GM18868 (cell line): ENCODE measurements around the gene TMEM217.
"Not testable (repeated sequence)": the region's sequence is repeated elsewhere in the genome, so short reads cannot be mapped to it uniquely, and the experiment has no call there.

Experiments
- ATAC-seq: cut with Tn5 transposase; IDR thresholded peaks from one replicate; pipeline ENCODE4 v1.9.1; 2021; ENCODE audit warnings: mild to moderate bottlenecking, moderate library complexity; ENCODE audit not compliant: unreplicated experiment

TMEM217 gene

DNA sequence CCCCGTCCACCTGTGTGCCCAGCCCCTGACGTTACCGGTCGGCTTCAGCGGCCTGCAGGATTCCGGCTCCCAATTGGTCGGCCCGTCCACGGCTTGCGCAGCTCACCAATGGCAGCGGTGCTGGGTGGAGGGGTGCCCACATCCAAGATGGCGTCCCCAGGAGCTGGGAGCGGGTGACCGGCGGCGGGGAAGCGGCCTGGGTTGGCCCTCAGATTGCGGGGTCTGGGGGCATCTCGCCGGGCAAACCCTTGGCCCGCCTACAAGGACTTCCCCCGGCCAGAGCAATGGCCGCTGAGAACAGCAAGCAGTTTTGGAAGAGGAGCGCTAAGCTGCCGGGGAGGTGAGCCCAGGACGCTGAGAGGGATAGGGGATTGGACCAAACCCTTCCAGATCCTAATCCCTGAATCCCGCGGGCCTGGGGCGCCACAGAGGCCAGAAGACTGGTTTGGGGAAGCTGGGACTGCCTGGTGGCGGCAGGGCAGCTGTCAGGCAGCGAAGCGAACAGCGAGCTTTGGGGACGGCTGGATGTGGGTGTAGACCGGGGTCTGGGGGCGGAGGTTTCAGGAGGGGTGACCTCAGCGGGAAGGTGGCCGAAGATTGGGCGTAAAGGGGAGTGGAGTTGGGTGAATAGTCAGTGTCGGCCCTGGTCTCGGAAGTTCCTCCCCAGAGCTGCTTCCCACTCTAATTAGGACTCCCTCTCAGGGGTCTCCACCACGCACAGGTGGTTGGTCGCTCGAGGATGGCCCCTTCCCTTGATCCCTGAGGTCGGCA, at the start of gene TMEM217, which contains the start of gene TBC1D22B:
TMEM217 (minus strand) TSS at position 511 of the 771 bp plus-strand sequence. CDS start 39,114 bp downstream, outside the sequence.
TBC1D22B (plus strand) TSS at position 139 of the 771 bp plus-strand sequence; CDS start at position 285, 146 bp downstream.
- ATAC-seq = peak; percentile 96

DNA sequence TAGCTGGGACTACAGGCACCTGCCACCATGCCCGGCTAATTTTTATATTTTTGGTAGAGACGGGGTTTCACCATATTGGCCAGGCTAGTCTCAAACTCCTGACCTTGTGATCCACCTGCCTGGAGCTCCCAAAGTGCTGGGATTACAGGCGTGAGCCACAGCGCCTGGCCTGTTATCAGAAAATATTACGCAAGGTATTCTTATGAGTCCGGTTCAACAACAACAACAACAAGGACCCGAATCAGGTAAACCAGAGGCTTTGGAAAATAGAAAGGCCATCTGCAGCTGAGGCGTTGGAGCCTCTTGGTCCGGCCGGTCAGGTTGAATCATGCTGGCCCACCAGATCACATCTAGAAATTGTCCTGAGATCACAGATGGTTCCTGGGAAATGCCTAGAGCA, 49.5 kb upstream of the TMEM217 start:
- ATAC-seq = not testable (repeated sequence)

DNA sequence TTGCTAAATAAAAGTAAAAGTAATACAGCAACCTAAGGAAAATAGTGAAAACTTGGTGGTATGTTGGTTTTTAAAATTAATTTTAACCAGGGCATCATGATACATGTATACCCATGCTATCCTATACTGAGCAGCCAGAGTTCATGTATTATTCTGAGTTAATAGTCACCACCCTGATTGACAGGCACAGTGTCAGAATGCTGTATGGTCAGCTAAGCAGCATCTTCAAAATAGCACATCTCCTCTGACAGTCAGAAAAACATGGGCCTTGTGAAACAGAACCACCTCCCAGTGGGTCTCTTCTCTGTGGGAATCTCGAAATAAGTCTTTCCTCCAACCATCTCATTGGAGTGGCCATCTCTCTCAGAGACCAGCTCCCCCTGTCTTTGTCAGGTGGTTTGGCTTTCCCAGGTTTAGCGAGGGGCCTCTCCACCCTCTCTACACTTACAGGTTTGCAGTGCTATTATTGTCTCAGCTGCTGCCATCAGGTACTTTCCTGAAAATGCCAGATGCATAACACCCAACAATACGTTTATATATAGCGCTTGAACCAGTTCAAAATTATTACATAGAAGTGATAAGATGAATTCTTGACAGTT, 48.8 kb upstream of the TMEM217 start:
- no peak for ATAC-seq

DNA sequence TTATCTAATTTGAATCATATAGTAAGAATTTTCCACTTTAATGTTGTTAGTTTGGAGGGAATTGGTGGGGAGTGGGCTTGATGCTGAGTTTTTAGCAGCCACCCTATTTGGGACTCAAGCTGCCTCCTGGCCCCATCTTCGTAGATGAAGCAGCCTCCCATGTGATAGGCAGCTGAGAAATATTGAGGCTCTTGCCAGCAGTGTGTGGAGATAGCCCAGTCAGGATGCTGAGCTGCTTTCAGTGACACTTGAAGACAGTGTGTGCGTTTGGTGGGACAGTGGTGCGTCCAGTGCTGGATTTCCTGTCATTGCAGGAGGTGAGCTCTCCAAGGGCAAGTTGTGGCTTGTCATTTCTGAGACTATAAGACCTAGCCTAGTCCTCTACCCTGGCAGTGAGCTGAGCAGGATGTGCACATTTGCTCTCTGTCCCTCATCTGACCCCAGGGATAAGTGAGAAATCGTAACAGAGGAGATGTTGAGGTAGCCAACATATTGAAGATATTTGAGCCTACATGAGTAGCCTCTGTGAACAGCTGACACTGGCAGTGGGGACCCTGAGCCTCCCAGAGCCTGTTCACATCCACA, 48.0 kb upstream of the TMEM217 start:
- ATAC-seq = no peak

DNA sequence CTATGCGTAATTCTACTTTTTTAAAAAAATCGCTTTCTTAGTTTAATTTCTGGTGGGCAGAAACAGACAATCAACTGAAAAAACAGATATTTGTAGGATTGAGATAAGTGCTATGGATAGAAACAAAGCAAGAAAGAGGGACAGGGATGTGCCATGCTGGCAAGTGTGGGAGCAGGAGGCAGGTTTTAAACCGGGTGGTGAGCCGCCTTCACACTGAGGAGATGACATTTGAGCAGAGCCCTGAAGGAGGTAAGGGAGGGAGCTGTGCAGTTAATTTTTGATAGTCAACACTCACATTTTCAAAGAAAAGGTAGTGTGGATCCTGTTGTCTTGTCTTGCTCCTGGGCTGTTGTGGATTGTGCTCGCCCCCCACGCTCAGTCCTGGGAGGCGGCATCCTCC, 46.8 kb upstream of the TMEM217 start:
- ATAC-seq = no peak

DNA sequence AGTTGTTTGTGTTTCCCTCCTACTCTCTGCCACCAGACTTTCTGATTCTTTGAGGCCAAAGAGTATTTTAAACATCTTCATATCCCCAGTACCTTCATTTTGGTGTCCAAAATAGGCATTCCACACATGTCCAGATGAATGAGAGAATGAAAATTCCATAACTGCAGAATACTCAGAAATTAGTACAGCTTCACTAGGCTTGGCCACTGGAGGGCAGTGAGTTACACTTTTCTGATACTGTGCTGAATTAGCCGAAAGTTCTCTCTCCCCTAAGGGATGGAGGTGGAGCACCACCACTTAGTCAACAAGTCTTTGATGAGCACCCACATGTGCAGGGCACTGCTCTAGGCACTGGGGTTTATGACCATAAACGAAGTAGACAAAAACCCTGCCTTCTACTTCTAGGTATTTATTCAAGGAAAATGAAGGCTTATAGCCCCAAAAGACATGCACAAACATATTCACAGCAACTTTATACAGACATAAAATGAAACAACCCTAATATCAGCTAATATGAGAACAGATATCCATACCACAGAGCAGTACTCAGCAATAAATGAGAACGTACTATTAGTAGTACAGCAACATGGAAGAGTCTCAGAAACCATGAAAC, 46.1 kb upstream of the TMEM217 start:
- ATAC-seq = peak; percentile 50

DNA sequence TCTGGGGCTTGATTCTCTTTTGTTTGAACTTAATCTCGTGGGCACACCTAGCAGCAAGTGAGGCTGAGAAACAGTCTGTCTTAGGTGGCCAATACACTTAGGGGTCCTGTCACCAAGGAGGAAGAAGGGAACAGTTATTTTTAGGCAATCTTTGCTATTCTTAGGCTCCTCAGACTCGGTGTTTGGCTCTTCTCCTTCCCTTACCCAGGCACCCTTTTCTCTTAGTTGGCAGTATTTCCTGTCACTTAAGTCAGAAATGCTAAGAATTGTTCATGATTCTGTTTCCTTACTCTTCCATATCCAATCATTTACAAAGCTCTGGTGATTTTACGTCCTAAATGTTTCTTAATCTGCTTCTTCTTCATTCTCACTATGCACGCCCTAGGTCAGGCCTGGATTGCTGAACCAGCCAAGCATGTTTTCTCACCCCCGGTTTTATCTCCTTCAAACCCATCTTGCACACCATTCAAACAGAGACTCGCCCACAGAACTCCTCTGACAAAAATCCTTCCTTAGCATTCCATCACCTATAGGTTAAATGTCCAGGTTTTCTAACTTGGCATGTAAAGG, 45.2 kb upstream of the TMEM217 start:
- no peak for ATAC-seq

DNA sequence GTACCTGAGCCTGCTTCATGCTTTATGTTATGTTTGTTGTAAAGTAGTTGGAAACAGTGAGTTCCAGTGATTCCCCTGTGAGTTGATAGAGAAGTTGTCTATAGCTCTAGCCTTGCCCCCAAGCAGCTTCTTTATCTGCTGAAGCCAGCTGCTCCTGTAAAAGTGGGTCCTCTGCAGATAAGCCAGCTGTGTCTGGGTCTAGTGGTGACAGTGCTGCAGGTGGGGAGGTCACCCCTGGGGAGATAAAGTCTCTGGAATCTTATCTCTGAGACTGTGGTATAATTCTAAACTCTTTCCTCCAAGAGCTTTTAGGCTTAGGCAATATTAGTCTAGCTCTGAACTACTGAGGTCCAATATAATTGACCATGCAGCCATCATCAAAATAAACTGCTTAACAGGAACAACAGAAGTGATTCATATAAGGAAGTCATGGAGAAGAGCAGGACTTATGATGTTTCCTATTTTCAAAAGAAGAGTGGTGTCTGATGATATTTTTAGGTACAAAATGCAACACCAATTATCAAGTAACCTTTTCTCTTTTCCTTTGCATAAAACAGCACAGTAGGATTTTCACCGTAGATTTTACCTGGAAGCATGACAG, 44.2 kb upstream of the TMEM217 start:
- no peak for ATAC-seq

DNA sequence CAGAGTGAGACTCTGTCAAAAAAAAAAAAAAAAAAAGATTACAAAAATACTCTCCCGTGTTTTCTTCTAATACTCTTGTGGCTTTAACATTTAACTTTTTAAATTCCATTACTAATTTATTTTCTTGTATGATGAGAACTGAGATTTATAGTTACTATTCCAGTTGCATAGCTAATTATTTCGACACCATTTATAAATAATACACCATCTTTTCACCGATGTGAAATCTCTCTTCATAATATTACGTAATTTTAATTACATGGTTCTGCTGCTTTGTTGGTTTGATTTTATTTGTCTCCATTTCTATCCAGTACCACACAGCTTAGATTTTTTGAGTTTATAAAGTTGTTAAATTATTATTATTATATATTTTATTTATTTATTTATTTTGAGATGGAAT, 42.0 kb upstream of the TMEM217 start:
- ATAC-seq = no peak

DNA sequence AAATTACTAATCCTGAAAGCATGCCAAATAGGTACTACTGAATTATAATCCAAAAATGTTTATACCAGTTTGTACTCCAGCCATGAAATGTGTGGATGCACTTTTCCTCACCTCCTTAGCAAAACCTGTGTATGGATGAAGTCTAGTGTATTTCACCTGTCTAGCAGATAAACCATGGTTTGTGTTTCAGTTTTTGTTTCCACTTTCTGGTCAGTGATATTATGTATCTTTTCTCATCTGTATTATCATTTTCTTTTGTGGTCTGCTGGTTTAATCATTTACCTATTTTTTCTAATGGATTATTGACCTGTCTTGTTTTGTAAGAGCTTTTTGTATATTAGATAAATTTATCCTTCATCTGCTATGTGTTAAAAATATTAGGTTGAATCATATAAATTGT, 41.0 kb upstream of the TMEM217 start:
- ATAC-seq = no peak

DNA sequence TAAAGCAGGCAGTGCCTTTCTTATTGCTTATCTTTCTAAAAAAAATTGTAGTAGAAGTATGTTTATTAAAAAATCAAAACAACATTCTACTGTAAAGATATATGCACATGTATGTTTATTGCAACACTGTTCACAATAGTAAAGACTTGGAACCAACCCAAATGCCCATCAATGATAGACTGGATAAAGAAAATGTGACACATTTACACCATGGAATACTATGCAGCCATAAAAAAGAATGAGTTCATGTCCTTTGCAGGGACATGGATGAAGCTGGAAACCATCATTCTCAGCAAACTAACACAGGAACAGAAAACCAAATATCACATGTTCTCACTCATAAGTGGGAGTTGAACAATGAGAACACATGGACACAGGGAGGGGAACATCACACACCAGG, 39.7 kb upstream of the TMEM217 start:
- not testable (repeated sequence) for ATAC-seq

DNA sequence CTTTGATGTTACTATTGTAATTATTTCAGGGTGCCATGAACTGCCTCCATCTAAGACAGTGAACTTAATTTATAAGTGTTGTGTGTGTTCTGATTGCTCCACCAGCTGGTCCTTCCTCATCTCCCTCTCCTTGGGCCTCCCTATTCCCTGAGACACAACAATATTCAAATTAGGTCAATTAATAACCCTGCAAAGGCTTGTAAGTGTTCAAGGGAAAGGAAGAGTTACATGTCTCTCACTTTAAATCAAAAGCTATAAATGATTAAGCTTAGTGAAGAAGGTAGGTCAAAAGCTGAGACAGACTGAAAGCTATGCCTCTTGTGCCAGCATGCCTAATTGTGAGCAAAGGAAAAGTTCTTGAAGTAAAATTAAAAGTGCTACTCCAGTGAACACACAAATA, 35.5 kb upstream of the TMEM217 start:
- ATAC-seq = no peak

DNA sequence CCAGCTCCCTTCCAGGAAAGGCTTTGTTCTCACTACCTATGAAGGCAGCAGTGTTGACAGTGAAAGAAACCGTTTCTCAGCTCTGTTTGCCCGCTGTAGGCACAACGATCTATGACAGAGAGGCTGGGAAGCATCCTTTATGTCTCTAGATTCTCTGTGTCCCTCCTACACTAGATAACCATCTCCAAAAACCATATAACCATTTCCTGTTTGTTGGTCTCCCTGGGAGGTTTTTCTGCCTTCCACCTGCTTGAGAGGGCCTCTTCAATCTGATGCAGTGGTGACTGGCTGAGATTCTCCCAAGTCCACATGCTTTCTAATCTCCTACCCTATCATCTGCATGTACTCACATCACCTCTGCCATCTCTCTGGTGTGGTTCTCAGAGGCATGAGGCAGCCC, 32.0 kb upstream of the TMEM217 start:
- no peak for ATAC-seq

DNA sequence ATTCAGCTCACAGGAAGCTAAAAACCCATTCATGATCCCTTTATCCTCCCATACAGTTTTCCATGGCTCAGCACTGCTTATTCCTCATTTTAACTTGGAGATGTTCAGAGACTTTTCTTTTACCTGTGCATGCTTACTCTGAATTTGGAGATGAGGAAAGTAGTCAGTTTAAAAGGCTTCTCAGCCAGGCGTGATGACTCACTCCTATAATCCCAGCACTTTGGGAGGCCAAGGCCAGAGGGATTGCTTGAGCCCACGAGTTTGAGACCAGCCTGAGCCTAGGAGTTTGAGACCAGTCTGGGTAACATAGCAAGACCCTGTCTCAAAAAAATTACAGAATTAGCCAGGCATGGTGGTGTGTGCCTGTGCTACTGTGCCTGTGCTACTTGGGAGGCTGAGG, 30.3 kb upstream of the TMEM217 start:
- no peak for ATAC-seq

DNA sequence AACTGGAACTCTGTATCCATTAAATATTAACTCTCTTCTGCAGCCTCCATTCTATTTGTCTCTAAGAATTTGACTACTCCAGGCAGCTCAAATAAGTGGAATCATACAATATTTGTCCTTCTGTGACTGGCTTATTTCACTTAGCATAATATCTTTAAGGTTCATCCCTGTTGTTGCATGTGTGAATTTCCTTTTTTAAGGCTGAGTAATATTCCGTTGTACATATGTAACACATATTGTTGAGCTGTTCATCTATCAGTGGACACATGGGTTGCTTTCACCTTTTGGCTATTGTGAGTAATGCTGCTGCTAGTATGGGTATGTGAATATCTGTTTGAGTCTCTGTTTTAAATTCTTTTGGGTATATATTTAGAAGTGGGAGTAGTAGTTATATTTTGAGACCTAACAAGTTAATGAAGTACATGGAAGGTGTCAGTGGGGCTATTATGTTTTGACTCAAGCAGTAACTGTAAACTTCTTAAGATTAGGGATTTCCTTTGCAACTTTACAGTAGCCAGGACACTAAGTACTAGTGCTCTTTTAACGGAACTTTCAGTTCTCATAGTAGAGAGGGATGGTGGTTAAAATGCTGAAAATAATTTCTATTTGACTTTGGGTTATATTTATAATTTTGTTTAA, 29.7 kb upstream of the TMEM217 start:
- peak; percentile 48 for ATAC-seq

DNA sequence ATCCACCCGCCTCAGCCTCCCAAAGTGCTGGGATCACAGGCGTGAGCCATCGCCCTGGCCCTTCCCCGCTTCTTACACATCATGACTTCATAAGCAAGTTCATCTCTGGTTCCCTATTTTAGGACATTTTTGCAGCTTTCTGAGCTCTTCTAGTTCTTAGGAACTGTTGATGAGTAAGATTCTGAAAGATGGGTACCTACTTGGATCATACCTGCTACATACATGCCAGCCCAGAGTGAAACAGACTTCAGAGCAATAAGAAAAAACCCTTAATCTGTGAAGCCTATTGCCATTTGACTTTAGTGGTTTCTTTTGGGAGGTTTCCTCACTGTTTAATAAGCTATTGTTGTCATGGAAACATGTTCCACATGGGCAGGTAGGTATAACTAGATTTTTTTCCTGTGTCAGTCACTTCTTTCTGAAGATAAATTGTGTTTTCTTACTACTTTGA, 27.9 kb upstream of the TMEM217 start:
- peak; percentile 46 for ATAC-seq

DNA sequence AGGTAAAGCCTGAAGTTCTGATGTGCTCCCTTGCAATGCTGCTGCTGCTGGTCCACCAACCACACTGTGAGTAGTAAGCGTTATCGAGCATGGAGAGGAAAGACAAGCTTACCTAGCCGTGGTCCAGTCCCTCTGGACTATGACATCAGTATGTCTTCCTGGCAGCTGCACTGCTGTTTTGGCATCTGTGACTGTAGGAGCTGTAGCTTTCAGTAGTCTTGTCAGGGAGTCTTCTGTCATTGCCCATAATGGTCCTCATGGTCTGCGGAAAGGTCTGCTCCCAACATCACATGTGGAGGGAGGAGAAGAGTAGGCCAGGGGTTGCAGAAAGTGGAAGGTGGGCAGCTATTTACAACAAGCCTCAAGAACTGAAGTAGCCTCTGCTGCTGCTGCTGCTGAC, 26.8 kb upstream of the TMEM217 start:
- no peak for ATAC-seq

DNA sequence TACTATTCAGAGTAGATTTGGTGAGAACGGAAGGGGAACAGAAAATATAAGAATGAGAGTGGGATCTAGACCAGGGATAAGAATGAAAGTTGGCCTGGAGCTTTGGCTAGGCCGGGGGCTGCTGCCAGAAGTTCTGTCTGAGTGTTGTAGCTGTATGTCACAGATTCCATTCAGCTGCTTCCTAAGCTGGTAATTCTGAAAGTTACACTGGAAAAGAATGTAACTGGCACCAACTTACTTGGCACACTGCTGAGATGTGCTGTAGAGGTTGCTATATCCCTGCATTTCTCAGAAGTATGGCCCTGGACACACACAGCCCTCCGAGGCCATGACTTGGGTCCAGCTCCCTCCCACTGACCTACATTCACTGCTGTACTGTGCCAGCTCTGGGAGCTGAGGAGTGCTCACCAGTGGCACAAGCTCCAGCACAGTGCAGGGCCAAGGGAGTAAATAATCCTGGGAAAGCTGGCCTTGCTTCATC, 25.8 kb upstream of the TMEM217 start:
- no peak for ATAC-seq

DNA sequence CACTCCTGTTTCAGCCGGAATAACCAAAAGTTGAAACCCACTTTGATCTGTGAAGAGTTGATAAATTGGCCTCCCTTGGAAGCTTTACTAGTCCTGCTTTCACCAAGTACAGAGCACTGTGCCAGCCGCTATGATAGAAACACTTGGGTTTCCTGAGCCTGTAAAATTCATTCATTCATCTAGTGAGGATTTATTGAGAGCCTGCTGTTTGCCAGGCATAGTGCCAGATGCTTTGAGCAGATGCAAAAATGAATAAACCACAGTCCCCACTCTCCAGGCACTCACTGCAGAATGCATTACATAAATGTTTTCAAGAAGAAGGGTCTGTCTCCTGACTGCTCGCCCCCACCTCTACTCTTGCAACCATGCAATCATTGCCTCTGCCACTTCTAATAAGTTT, 25.3 kb upstream of the TMEM217 start:
- no peak for ATAC-seq

DNA sequence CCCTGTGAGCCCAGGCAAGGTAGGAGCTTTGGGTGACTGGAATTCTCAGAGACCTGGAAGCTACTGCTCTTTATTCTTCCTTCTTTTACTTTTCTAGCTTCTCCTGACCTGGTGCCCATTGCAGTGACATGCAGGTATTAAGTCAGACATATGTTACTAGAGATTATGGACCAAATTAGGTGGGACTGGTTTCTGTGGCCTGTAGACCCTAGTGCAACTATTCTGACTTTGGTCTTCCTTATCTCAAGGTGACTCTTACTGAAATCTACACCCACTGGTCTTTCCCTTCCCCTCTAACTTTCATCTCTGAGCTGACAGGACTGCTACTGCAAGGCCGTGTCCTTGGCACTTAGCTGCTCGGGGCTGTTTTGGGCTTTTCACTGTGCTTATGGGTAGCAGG, 24.4 kb upstream of the TMEM217 start:
- ATAC-seq = no peak
